Sigmoid colon (tissue), 7 donors: Measurements from ENCODE around the gene MEIS1. TPM values are rescaled to one million over a fixed set of nuclear protein-coding genes. Genes with fewer than 3 reads are reported as not detected.

Experiments
- DNase-seq: peaks from one replicate; pipeline ENCODE4 v3.0.0-alpha.2; 2019
- H3K27ac ChIP-seq, 4 donors: fragments of 200-600 bp; sonication (generic); one replicate each; pipeline ENCODE4 v1.5.1; 2016 to 2019; ENCODE audit warnings: mild to moderate bottlenecking in 1 of 4
- H3K27me3 ChIP-seq, 3 donors: fragments of 200-600 bp; sonication (generic); one replicate each; pipeline ENCODE4 v1.5.1; 2019; ENCODE audit warnings: mild to moderate bottlenecking in 1 of 3
- H3K36me3 ChIP-seq, 4 donors: fragments of 200-600 bp; sonication (generic); one replicate each; pipeline ENCODE4 v1.5.1; 2016 to 2019
- H3K4me1 ChIP-seq, 4 donors: fragments of 200-600 bp; sonication (generic); one replicate each; pipeline ENCODE4 v1.5.1; 2017 to 2019
- H3K4me3 ChIP-seq, 4 donors: fragments of 200-600 bp; sonication (generic); one replicate each; pipeline ENCODE4 v1.5.1; 2017 to 2019; ENCODE audit warnings: mild to moderate bottlenecking in 2 of 4, moderate library complexity in 1 of 4
- H3K9me3 ChIP-seq, 4 donors: fragments of 200-600 bp in 3 of 4; sonication (generic) in 3 of 4; one replicate each; pipeline versions ENCODE4 v1.5.1 to v1.6.1; 2013 to 2019
- CTCF ChIP-seq, 4 experiments: fragments of 450-650 bp in 3 of 4; fragments of 200-600 bp in 1 of 4; IDR thresholded peaks; one replicate each; pipeline ENCODE4 v1.5.1; 2016 to 2019; ENCODE audit warnings: antibody characterized with exemption in 4 of 4, mild to moderate bottlenecking in 3 of 4, moderate library complexity in 2 of 4
- EP300 ChIP-seq, 4 donors: sonication (generic); formaldehyde crosslinking; IDR thresholded peaks; one replicate each; pipeline ENCODE4 v1.6.1; 2017; ENCODE audit warnings: antibody characterized with exemption in 4 of 4
- POLR2A ChIP-seq, 2 donors: fragments of 450-650 bp; IDR thresholded peaks; one replicate each; pipeline ENCODE4 v1.6.1; 2016; ENCODE audit warnings: antibody characterized with exemption in 2 of 2, mild to moderate bottlenecking in 2 of 2, moderate library complexity in 2 of 2
- POLR2AphosphoS5 ChIP-seq, 4 donors: sonication (generic); formaldehyde crosslinking; IDR thresholded peaks; one replicate each; pipeline ENCODE4 v1.6.1; 2017; ENCODE audit warnings: antibody characterized with exemption in 4 of 4
- WGBS, 2 donors: extraction: QIAGEN DNeasy Blood & Tissue Kit; methylation state at CpG; one replicate each; pipeline ENCODE4 v1.1.7; 2013; 5-methylcytosine and 5-hydroxymethylcytosine counted together
- intact Hi-C: fragments of 100-400 bp; cut with DNase I; formaldehyde crosslinking; loops from one replicate; pipeline ENCODE4 v1.15.1; 2023
- polyA plus RNA-seq, 3 donors: library from polyadenylated mRNA; stranded (reverse); fragments of 200-250 nt; gene quantifications; one replicate each; pipeline ENCODE4 v1.2.3, GENCODE V29; 2013
- total RNA-seq, 4 donors: library from RNA; depleted of rRNA; stranded (reverse); fragments of >200 nt; gene quantifications; one replicate each; pipeline ENCODE4 v1.1.0, GENCODE V29; 2016
- donor health status: healthy with polysubstance abuse.
- donor health status: Bipolar disorder and iron deficiency.
- donor health status: healthy.

MEIS1 gene
- total and polyA plus RNA-seq, 7 donors = 2.8 to 144 (median 108) TPM

- TF ChIP-seq POLR2A (IDR thresholded peaks at IDR 0.05) = no peak
- peak in 2 of 4 donors; percentile 2 to 59 for TF ChIP-seq EP300 (IDR thresholded peaks at IDR 0.05)
- peak in 3 of 4 donors; percentile 62 to 80 (median 63) for TF ChIP-seq POLR2AphosphoS5 (IDR thresholded peaks at IDR 0.05)
- intact Hi-C loops = loop anchor here (10.0 kb wide), 4 partner anchors 528 to 958 kb away; partner anchors contain the start of gene ETAA1
- Histone ChIP-seq H3K36me3 (peaks cover 0 to 34% (median 4%) of the 10 kb centered on the region in 4 donors), H3K27me3 (no peaks in the 10 kb centered on the region), H3K4me1 (peaks cover 0 to 4% (median 2%) of the 10 kb centered on the region in 4 donors), H3K4me3 (peak overlapping the region; percentile 62 to 87 (median 84)), H3K9me3 (no peaks in the 10 kb centered on the region), H3K27ac (peak overlapping the region; percentile 93 to 99 (median 98))
- DNase-seq = no peak
- 19 to 21% methylated on average over 14 of the region's 14 CpGs for whole genome bisulfite sequencing, 2 donors
Observed at GRCh38 chr2:66437109-66437690, 2.3 kb downstream of the MEIS1 start.

- Histone ChIP-seq H3K4me1 (peaks cover 0 to 8% (median 5%) of the 10 kb centered on the region in 4 donors), H3K4me3 (peak overlapping the region; percentile 62 to 87 (median 84)), H3K27me3 (no peaks in the 10 kb centered on the region), H3K9me3 (no peaks in the 10 kb centered on the region), H3K36me3 (peaks cover 0 to 39% (median 4%) of the 10 kb centered on the region in 4 donors), H3K27ac (peak overlapping the region; percentile 93 to 99 (median 98))
- 28 to 58% methylated on average over 22 of the region's 22 CpGs for WGBS, 2 donors
- DNase-seq = peak; percentile 77
- TF ChIP-seq POLR2AphosphoS5 (IDR thresholded peaks at IDR 0.05) (peak; percentile 30 to 71 (median 48)), POLR2A (IDR thresholded peaks at IDR 0.05) (peak in 1 of 2 donors; percentile 34), CTCF (IDR thresholded peaks at IDR 0.05) (no peak)
- intact Hi-C loops = loop anchor here (10.0 kb wide), 4 partner anchors 527 to 957 kb away; partner anchors contain the start of gene ETAA1
Observed at GRCh38 chr2:66437691-66438497, 3.0 kb downstream of the MEIS1 start.

- no peaks in the 10 kb centered on the region for H3K9me3 ChIP-seq
- H3K27ac ChIP-seq = peak overlapping the region; percentile 93 to 99 (median 98)
- TF ChIP-seq EP300 (IDR thresholded peaks at IDR 0.05) (no peak), POLR2A (IDR thresholded peaks at IDR 0.05) (no peak), CTCF (IDR thresholded peaks at IDR 0.05) (no peak), POLR2AphosphoS5 (IDR thresholded peaks at IDR 0.05) (no peak)
- WGBS, 2 donors = 40 to 71% methylated on average over 8 of the region's 8 CpGs
- peaks cover 0 to 9% (median 6%) of the 10 kb centered on the region in 4 donors for H3K4me1 ChIP-seq
- H3K36me3 ChIP-seq = peaks cover 0 to 44% (median 4%) of the 10 kb centered on the region in 4 donors
- peak overlapping the region; percentile 62 to 87 (median 84) for H3K4me3 ChIP-seq
- no peaks in the 10 kb centered on the region for H3K27me3 ChIP-seq
- no peak for DNase-seq
- intact Hi-C loops = loop anchor here (10.0 kb wide), 4 partner anchors 526 to 956 kb away; partner anchors contain the start of gene ETAA1
Observed at GRCh38 chr2:66438498-66438833, 3.5 kb downstream of the MEIS1 start.

- Histone ChIP-seq H3K27ac (peak overlapping the region; percentile 93 to 99 (median 98)), H3K27me3 (no peaks in the 10 kb centered on the region), H3K4me3 (peak overlapping the region; percentile 62 to 87 (median 84)), H3K9me3 (no peaks in the 10 kb centered on the region), H3K36me3 (peaks cover 0 to 50% (median 4%) of the 10 kb centered on the region in 4 donors), H3K4me1 (peaks cover 0 to 9% (median 6%) of the 10 kb centered on the region in 4 donors)
- 17 to 51% methylated on average over 37 of the region's 37 CpGs for WGBS, 2 donors
- peak; percentile 64 for DNase-seq
- intact Hi-C loops = loop anchor here (10.0 kb wide), 4 partner anchors 526 to 956 kb away; partner anchors contain the start of gene ETAA1
- no peak for TF ChIP-seq POLR2A (IDR thresholded peaks at IDR 0.05)
- no peak for TF ChIP-seq EP300 (IDR thresholded peaks at IDR 0.05)
- TF ChIP-seq POLR2AphosphoS5 (IDR thresholded peaks at IDR 0.05) = peak in 1 of 4 donors; percentile 17
- TF ChIP-seq CTCF (IDR thresholded peaks at IDR 0.05) = no peak
Observed at GRCh38 chr2:66438891-66439811, 4.2 kb downstream of the MEIS1 start.
